Transverse colon (tissue), 3 donors: Measurements from ENCODE around the gene SMYD3.

Experiments used
- POLR2A ChIP-seq: fragments of 450-650 bp; IDR thresholded peaks from one replicate; pipeline ENCODE4 v1.6.1; 2016; ENCODE audit warnings: antibody characterized with exemption, mild to moderate bottlenecking, moderate library complexity
- TF ChIP-seq, protein P1 (sequence below), 5 experiments: fragments of 200-600 bp in 3 of 5; fragments of 450-650 bp in 2 of 5; sonication (generic) in 3 of 5; IDR thresholded peaks; 1 replicate in 2 of 5; 2 replicates in 3 of 5; pipeline ENCODE4 v1.5.1; 2016 to 2017; ENCODE audit warnings: antibody characterized with exemption in 5 of 5, inconsistent platforms in 3 of 5, mild to moderate bottlenecking in 2 of 5, moderate library complexity in 1 of 5

DNA sequence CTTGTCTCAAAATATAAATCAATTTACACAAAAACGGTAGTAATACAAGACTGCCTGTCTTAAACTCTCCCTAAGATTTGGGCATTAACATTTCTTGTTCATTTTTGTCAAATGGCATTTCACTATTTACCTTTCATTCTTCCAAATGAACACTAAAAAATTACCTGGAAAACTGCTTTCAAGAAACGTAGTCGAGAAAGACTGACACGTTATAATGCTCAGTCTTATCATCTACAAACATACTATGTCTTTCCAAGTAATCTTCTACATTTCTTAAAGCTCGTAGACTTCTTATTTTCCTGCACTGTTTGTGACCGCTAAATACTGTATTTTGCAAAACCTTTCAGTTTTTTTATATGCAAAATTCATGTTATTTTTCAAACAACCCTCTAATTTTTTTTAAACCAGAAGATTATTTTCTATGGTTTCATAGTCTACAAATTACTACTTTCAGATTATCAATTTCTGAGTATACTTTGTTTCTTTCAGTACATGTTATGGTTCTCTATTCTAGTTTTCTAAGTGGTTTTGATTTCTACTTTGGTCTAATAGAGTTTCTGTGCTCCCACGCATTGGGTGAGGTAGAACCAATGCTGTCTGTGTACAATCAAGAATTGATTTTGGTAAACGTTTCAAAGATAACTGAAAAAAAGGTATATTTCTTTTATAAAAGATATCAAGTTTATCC is 336.4 kb downstream of the SMYD3 start:
- TF ChIP-seq POLR2A = no peak
- TF ChIP-seq, protein P1, sequence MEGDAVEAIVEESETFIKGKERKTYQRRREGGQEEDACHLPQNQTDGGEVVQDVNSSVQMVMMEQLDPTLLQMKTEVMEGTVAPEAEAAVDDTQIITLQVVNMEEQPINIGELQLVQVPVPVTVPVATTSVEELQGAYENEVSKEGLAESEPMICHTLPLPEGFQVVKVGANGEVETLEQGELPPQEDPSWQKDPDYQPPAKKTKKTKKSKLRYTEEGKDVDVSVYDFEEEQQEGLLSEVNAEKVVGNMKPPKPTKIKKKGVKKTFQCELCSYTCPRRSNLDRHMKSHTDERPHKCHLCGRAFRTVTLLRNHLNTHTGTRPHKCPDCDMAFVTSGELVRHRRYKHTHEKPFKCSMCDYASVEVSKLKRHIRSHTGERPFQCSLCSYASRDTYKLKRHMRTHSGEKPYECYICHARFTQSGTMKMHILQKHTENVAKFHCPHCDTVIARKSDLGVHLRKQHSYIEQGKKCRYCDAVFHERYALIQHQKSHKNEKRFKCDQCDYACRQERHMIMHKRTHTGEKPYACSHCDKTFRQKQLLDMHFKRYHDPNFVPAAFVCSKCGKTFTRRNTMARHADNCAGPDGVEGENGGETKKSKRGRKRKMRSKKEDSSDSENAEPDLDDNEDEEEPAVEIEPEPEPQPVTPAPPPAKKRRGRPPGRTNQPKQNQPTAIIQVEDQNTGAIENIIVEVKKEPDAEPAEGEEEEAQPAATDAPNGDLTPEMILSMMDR (IDR thresholded peaks at IDR 0.05) = no peak
